22Rv1 (cell line): ENCODE measurements around the gene GTPBP10.

Experiments
- ZFX ChIP-seq: fragments of 450-650 bp; IDR thresholded peaks from 2 replicates; pipeline ENCODE4 v1.6.1; 2017; ENCODE audit warnings: antibody characterized with exemption, borderline replicate concordance
- TF ChIP-seq, protein P1 (sequence below): fragments of 450-650 bp; IDR thresholded peaks from 2 replicates; pipeline ENCODE4 v1.5.1; 2017; ENCODE audit warnings: mild to moderate bottlenecking

DNA sequence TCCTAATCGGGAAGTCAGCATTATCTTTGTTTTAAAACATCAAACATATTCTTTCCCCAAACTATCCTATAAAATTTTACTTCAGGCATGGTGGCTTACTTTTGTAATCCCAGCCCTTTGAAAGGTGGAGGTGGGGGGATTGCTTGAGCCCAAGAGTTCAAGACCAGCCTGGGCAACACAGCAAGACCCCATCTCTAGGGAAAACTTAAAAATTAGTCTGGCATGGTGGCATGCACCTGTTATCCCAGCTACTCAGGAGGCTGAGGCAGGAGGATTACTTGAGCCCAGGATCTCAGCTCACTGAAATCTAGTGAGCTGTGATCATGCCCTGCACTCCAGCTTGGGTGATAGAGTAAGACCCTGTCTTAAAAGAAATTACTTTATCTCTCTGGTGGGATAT lies 61.6 kb downstream of the GTPBP10 start:
- TF ChIP-seq, protein P1, sequence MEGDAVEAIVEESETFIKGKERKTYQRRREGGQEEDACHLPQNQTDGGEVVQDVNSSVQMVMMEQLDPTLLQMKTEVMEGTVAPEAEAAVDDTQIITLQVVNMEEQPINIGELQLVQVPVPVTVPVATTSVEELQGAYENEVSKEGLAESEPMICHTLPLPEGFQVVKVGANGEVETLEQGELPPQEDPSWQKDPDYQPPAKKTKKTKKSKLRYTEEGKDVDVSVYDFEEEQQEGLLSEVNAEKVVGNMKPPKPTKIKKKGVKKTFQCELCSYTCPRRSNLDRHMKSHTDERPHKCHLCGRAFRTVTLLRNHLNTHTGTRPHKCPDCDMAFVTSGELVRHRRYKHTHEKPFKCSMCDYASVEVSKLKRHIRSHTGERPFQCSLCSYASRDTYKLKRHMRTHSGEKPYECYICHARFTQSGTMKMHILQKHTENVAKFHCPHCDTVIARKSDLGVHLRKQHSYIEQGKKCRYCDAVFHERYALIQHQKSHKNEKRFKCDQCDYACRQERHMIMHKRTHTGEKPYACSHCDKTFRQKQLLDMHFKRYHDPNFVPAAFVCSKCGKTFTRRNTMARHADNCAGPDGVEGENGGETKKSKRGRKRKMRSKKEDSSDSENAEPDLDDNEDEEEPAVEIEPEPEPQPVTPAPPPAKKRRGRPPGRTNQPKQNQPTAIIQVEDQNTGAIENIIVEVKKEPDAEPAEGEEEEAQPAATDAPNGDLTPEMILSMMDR: no peak
- no peak for TF ChIP-seq ZFX
